ENCODE measurements around the gene FAM149A. TPM values are rescaled to one million over a fixed set of nuclear protein-coding genes. Genes with fewer than 3 reads are reported as not detected.

The FAM149A gene
- total RNA-seq, 4 donors from 2014 or later = 0.83 to 11.4 (median 4.0) TPM

DNA sequence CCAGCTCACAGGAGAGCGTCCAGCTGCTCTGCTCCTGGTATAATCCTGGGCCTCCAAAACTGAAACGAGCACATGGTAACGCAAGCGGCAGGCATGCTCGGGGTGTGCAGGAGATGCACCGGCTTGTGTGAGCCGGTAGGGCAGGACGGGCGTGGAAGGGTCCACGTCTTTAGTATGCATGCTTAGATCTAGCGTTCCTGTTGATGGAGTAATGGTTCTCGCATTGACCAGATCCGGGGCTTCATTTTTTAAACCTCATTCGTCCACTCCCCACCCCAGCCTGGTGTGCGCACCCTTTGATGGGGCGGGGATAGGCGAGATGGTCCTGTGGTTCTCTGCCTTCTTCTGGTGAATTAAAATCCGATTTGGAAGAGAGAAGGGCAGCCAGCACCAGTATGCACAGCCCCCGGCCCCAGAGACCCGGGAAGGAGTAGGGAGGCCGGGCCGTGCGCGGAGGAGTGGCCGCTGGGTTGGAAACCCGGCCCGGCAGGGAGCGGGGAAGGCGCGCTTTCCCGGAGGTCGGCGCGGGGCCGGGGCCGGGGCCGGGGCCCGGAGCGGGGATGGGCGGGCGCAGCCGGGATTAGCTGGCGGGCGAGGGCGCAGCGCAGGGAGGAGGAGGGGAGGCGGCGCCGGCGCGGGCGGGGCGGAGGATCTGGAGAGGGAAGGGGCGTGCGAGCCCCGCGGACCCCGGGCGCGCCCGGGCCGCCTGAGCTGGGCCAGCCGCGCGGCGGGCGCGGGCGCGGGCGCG is 39.9 kb downstream of the FAM149A start:
- Histone ChIP-seq H3K9me3 (no peaks in the 10 kb centered on the region), H3K27me3 (peaks cover 0 to 5% (median 0%) of the 10 kb centered on the region in 4 donors), H3K4me1 (peaks cover 0 to 25% (median 3%) of the 10 kb centered on the region in 3 donors), H3K4me3 (peak overlapping the region; percentile 48 to 73 (median 60)), H3K36me3 (no peaks in the 10 kb centered on the region), H3K27ac (peak overlapping the region; percentile 74 to 90 (median 86))
- intact Hi-C loops (cut with DNase I) = no loop called here
- TF ChIP-seq CTCF (IDR thresholded peaks at IDR 0.05) = peak in 4 of 6 experiments; percentile 19 to 38 (median 36)
- TF ChIP-seq POLR2A (IDR thresholded peaks at IDR 0.05) = no peak
- 0% methylated on average over 10 to 14 of the region's 72 CpGs for WGBS, 2 donors
- no peak for DNase-seq

- 0% methylated on average over 3 to 4 of the region's 54 CpGs for WGBS, 2 donors
- Histone ChIP-seq H3K27ac (peak overlapping the region; percentile 74 to 90 (median 86)), H3K9me3 (no peaks in the 10 kb centered on the region), H3K4me1 (peaks cover 0 to 31% (median 3%) of the 10 kb centered on the region in 3 donors), H3K36me3 (no peaks in the 10 kb centered on the region), H3K27me3 (peaks cover 0 to 5% (median 0%) of the 10 kb centered on the region in 4 donors), H3K4me3 (peak overlapping the region; percentile 48 to 73 (median 60))
- no peak for DNase-seq
- intact Hi-C loops (cut with DNase I) = no loop called here
- TF ChIP-seq POLR2A (IDR thresholded peaks at IDR 0.05) = no peak
- TF ChIP-seq CTCF (IDR thresholded peaks at IDR 0.05) = no peak
These were observed 40.6 kb downstream of the FAM149A start for GRCh38 chr4:186144946-186145569.

DNA sequence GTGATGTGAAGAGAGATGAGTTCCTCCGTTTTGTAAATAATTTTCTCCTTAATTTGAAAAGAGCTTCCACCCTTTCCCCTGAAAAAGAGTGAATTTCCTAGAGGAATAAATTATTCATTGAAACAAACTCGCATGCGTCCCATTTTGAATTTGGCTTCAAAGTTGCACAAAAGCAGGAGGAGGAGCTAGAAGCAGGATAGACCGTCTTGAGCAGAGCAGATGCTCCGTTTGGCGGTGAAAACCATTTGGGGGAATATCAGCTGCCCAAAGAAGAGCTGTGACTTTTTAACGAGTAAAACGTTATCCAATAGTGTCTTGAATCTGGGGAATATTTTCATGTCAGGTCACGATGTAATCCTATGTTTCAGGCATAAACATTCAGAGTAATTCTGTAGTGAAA is 42.0 kb downstream of the FAM149A start:
- Histone ChIP-seq H3K27ac (no peak overlapping the region), H3K9me3 (no peaks in the 10 kb centered on the region), H3K4me1 (peaks cover 0 to 32% (median 3%) of the 10 kb centered on the region in 3 donors), H3K36me3 (no peaks in the 10 kb centered on the region), H3K27me3 (peaks cover 0 to 5% (median 0%) of the 10 kb centered on the region in 4 donors), H3K4me3 (no peak overlapping the region)
- intact Hi-C loops (cut with DNase I) = no loop called here
- 76 to 80% methylated on average over 9 of the region's 9 CpGs for WGBS, 2 donors
- DNase-seq = no peak
- TF ChIP-seq POLR2A (IDR thresholded peaks at IDR 0.05) (no peak), CTCF (IDR thresholded peaks at IDR 0.05) (no peak)

- Histone ChIP-seq H3K27ac (peak overlapping the region in 1 of 4 donors; percentile 23), H3K4me1 (peaks cover 0 to 32% (median 3%) of the 10 kb centered on the region in 3 donors), H3K9me3 (no peaks in the 10 kb centered on the region), H3K36me3 (no peaks in the 10 kb centered on the region), H3K4me3 (no peak overlapping the region), H3K27me3 (peaks cover 0 to 5% (median 0%) of the 10 kb centered on the region in 4 donors)
- intact Hi-C loops (cut with DNase I) = no loop called here
- TF ChIP-seq CTCF (IDR thresholded peaks at IDR 0.05) = no peak
- TF ChIP-seq POLR2A (IDR thresholded peaks at IDR 0.05) = no peak
- 88 to 93% methylated on average over 1 of the region's 1 CpG for WGBS, 2 donors
- no peak for DNase-seq
These were observed 44.0 kb downstream of the FAM149A start for GRCh38 chr4:186148336-186148975.

Measured in esophagus squamous epithelium (tissue), 5 donors.